SJSA1 (cell line): ENCODE results near the gene LMBRD2. TPM values are rescaled to one million over a fixed set of nuclear protein-coding genes. Genes with fewer than 3 reads are reported as not detected.

Experiments used
- DNase-seq, 2 experiments: peaks; one replicate each; pipeline ENCODE4 v3.0.0-alpha.2; 2015 to 2020; ENCODE audit warnings: low spot score in 2 of 2, low read depth in 1 of 2
- H3K27ac ChIP-seq: fragments of 250-450 bp; sonication (Bioruptor Pico); 2 replicates; pipeline ENCODE4 v1.5.1; 2020; ENCODE audit warnings: mild to moderate bottlenecking, moderate library complexity
- H3K27me3 ChIP-seq: fragments of 250-450 bp; sonication (Bioruptor Pico); replicated peaks from 2 replicates; pipeline ENCODE4 v1.5.1; 2020; ENCODE audit warnings: mild to moderate bottlenecking, moderate library complexity
- H3K36me3 ChIP-seq: fragments of 250-450 bp; sonication (Bioruptor Pico); 2 replicates; pipeline ENCODE4 v1.5.1; 2020; ENCODE audit warnings: mild to moderate bottlenecking
- H3K4me1 ChIP-seq: fragments of 250-450 bp; sonication (Bioruptor Pico); replicated peaks from 2 replicates; pipeline ENCODE4 v1.6.1; 2021; ENCODE audit warnings: mild to moderate bottlenecking
- H3K4me3 ChIP-seq: fragments of 250-450 bp; sonication (Bioruptor Pico); 2 replicates; pipeline ENCODE4 v1.5.1; 2020; ENCODE audit warnings: mild to moderate bottlenecking
- H3K9me3 ChIP-seq: fragments of 250-450 bp; sonication (Bioruptor Pico); replicated peaks from 2 replicates; pipeline ENCODE4 v1.5.1; 2020; ENCODE audit warnings: mild to moderate bottlenecking
- total RNA-seq: library from RNA; depleted of rRNA; stranded (reverse); fragments of >200 nt; shearing (Covaris generic); gene quantifications from 2 replicates; pipeline ENCODE4 v1.2.3, GENCODE V29; 2014

Gene LMBRD2
- total RNA-seq, 1 experiment from 2014 or later = 21.1 TPM

DNA sequence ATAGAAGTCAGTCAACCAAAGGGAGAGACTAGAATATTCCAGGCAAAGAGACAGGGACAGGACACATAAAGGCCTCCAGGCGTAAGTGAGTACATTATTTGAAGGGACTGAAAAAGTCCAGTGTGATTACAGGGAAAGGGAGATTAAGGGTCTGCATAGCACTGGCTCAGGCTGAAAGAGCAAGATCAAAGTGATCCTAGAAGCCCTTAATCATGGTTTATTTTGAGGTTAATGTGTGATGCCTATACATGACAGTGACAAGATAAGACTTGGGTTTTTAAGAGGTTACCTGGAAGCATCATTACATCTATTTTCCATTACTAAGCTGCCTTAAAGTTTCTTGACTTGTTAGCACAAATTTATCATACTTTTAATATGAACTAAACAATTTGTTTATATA lies 25.8 kb downstream of the LMBRD2 start:
- H3K4me3 ChIP-seq = no peak overlapping the region
- no peak overlapping the region for H3K27ac ChIP-seq
- DNase-seq = no peak
- H3K27me3 ChIP-seq = no peaks in the 10 kb centered on the region
- no peaks in the 10 kb centered on the region for H3K4me1 ChIP-seq
- H3K36me3 ChIP-seq = 0 out of 2 replicates have a peak, but pooled peaks cover 7% of the 10 kb centered on the region
- H3K9me3 ChIP-seq = no peaks in the 10 kb centered on the region

DNA sequence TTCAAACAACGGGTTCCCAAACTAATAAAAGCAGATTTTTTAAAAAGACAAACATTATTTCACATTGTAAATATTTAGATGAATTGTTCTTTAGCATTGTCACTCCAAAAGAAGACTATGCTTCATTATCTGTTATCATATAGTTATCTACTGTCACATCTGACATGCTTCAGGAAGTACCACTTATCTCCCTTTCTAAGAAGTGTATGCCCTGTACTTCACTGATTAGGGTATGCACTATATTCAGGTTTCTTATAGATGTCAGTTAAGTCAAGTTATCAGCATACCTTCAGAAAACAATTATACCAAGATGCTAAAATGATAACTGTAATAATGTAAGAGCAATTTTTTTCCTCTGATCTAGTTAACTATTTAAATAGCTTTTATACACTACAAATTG lies 40.4 kb downstream of the LMBRD2 start:
- peaks cover 17% of the 10 kb centered on the region; the same call in 1 of the 2 replicates for H3K36me3 ChIP-seq

DNA sequence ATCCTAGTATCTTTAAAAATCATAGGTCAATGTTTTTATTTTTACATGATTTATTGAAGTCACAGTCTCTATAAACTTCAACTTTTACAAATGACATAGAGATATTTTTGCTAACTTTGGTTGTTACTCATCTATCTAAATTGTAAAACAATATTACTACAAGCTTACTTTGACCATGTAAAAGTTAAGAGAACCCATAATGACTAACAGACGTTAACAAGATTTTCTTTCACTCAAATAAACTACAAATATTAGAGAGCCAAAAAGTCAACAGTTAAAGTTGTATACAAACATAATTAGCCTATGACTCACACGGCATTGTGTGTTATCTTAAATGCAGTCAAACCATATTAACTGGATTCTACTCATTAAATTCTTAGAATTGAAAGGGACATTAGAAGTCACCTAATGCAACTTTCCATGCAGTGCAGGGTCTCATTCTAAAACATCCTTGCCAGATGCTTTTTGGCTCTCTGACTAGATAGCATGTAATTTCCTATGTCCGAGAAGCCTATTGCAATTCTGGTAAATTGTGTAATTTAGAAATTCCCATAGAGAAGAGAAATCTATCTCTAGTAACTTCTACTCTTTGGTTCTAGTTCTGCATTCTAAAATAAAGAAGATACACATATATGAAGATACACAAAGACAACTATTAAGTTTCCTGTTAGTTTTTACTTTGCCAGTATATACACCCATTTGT lies 42.8 kb downstream of the LMBRD2 start:
- no peak overlapping the region for H3K4me3 ChIP-seq
- H3K27me3 ChIP-seq = no peaks in the 10 kb centered on the region
- H3K4me1 ChIP-seq = peaks cover 11% of the 10 kb centered on the region
- H3K36me3 ChIP-seq = peaks cover 20% of the 10 kb centered on the region
- H3K9me3 ChIP-seq = no peaks in the 10 kb centered on the region
- peak in 1 of 2 experiments; percentile 32 for DNase-seq
- H3K27ac ChIP-seq = no peak overlapping the region; the same call in 1 of the 2 replicates

More for the DNA sequence above, 40.4 kb downstream of the LMBRD2 start:
- Histone ChIP-seq H3K9me3 (no peaks in the 10 kb centered on the region), H3K4me1 (peaks cover 11% of the 10 kb centered on the region), H3K27ac (no peak overlapping the region), H3K27me3 (no peaks in the 10 kb centered on the region), H3K4me3 (no peak overlapping the region)
- DNase-seq = no peak

DNA sequence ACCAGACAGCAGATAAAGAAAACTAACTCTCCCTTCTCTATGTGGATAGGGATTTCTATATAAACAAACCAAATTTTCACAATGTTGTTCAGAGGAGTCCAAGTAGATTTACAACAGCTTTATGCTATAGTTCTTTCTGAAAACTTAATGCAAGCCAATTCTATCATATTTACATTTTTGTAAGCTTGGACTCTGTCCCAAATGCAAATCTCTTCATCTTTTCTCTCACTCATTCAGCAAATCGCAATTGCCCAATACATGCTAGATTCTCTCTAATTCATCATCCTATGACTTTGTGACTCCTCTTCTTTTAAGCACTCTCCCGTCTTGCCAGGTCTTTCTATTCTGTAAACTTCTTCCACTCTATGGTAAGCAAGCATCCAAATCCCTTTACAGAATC lies 45.9 kb downstream of the LMBRD2 start:
- no peak for DNase-seq
- H3K4me3 ChIP-seq = no peak overlapping the region
- H3K27ac ChIP-seq = no peak overlapping the region
- peaks cover 11% of the 10 kb centered on the region for H3K4me1 ChIP-seq
- H3K36me3 ChIP-seq = peaks cover 23% of the 10 kb centered on the region
- H3K9me3 ChIP-seq = no peaks in the 10 kb centered on the region
- no peaks in the 10 kb centered on the region for H3K27me3 ChIP-seq

DNA sequence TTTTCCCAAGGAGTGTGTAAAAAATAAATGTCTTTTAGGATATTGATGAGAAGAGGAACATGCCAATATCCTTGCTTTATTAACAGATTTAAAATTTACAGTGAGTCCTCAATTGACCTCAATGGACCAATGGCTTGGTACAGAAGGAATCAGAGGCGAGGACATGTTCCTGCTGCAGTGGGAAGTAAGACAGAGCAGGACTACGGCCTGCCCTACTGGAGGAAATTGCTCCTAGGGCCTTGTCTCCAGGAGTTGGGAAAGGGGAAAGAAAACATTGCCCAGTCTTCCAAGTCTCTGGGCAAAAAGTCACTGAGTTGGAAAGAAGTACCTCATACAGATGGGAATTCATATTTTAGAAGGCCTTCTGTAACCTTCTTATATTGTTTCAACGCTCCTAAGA lies 51.9 kb downstream of the LMBRD2 start:
- no peaks in the 10 kb centered on the region for H3K9me3 ChIP-seq
- H3K27me3 ChIP-seq = no peaks in the 10 kb centered on the region
- no peak overlapping the region for H3K4me3 ChIP-seq
- no peaks in the 10 kb centered on the region for H3K4me1 ChIP-seq
- H3K36me3 ChIP-seq = peaks cover 6% of the 10 kb centered on the region; the same call in 1 of the 2 replicates
- DNase-seq = no peak
- no peak overlapping the region for H3K27ac ChIP-seq

DNA sequence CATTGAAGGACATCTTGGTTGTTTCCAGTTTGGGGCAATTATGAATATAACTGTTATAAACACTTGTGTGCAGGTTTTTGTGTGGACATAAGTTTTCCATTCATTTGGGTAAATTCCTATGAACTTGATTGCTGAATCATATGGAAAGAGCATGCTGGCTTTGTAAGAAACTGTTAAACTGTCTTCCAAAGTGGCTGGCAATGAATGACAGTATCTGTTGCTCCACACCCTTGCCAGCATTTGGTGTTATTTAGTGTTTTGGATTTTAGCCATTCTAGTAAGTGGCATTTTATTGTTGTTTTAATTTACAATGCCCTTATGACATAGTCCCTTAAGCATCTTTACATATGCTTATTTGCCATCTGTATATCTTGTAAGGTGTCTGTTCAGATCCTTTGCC lies 55.2 kb downstream of the LMBRD2 start:
- H3K9me3 ChIP-seq = no peaks in the 10 kb centered on the region
- no peak overlapping the region for H3K4me3 ChIP-seq
- DNase-seq = no peak
- no peaks in the 10 kb centered on the region for H3K36me3 ChIP-seq
- H3K27ac ChIP-seq = no peak overlapping the region
- H3K27me3 ChIP-seq = no peaks in the 10 kb centered on the region
- no peaks in the 10 kb centered on the region for H3K4me1 ChIP-seq

DNA sequence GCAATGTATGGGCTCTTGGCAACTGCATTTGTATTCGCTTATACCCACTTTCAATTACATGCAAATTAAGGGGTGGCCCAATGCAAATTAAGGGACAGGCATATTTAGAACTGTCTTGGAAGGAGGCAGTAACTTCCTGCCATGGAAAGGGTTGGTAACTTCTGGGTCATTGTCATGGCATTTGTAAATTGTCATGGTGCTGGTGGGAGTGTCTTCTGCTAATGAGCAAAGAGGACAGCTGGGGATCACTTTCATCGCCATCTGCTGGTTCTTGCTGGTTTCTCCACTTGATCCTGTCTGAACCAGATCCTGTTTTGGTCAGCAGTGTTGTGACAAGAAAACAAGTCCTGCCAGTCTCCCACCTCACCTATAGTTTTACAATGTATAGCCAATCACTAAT lies 61.7 kb downstream of the LMBRD2 start:
- Histone ChIP-seq H3K4me1 (no peaks in the 10 kb centered on the region), H3K27ac (no peak overlapping the region), H3K27me3 (no peaks in the 10 kb centered on the region), H3K9me3 (no peaks in the 10 kb centered on the region), H3K36me3 (no peaks in the 10 kb centered on the region), H3K4me3 (no peak overlapping the region)
- peak in 1 of 2 experiments; percentile 22 for DNase-seq

DNA sequence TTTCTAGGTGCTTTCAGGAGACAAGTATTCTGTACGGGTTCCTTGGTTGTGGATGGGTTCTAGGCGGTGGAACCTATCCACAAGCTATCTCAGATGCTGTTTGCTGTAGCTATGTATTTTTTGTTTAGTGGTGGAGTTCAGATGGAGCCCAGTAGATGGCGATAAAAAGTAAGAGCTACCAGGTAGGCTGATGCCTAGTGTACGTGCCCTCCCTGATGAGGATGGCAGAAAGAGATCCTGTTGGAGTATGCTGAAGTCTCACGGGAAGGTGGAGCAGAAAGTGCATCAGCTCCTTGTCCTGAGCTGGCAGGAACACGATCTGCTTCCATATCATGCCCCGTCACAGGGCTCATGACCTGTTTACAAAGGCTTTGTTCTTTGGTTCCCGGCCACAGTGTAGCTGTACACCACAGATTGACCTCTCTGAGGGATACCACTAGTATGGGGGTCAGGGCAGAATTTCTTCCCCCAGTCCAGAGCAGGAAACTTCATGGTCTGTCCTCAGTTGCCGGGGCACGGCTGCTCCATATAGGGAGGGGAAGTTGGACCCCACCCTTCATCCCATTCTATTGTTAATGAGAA lies 72.4 kb downstream of the LMBRD2 start:
- peak in 1 of 2 experiments; percentile 22 for DNase-seq
- Histone ChIP-seq H3K4me3 (no peak overlapping the region), H3K36me3 (no peaks in the 10 kb centered on the region), H3K9me3 (no peaks in the 10 kb centered on the region), H3K4me1 (no peaks in the 10 kb centered on the region), H3K27ac (no peak overlapping the region), H3K27me3 (peaks cover 12% of the 10 kb centered on the region)

DNA sequence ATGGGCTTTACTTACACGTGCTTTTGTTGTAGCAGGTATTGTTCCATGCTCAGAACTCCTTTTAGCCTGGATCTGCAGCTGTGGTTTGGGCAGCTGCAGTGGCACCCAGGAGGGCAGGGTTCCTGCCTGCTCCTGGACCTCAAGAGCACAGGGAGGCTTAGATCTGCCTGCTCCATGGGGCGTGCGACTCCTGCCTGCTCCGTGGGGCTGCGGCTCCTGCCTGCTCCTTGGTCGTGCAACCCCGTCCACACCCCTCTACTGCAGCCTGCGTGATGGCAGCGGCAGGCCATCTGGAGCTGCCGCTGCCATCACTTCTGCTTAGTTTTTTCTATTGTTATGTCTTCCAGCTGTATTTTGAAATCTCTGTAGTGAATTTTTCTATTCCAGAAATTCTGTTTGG lies 73.3 kb downstream of the LMBRD2 start:
- DNase-seq = no peak
- Histone ChIP-seq H3K27me3 (peaks cover 12% of the 10 kb centered on the region), H3K4me3 (no peak overlapping the region)

DNA sequence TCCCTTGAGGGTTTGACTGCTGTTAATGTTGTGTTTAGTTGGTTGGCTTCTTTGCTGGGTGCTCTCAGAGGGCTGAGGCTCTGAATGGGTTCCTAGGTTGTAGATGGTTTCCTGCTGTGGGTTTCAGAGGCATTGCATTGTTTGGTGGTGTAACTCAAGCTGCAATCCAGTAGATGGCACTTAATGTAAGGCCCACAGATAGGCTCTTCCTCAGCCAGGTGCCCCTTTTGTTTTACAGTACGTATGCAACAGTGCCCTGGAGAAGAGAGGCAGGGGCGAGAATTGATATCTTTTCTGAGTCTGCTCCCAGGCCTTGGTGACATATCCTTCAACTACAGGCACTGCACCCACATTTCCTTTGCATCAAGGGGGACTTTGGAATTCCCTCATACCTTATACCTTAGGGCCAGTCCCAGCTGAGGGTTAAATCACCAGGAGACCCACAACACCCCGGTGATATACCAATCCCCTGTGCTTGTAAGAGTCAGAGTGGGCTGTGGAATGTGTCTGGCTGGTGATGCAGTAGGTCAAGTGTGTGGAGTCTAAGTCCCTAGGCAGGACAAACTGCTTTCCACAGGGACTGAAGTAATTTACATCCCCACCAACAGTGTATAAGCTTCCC lies 78.0 kb downstream of the LMBRD2 start:
- no peak overlapping the region for H3K27ac ChIP-seq
- peaks cover 8% of the 10 kb centered on the region; the same call in 1 of the 2 replicates for H3K27me3 ChIP-seq
- no peak overlapping the region for H3K4me3 ChIP-seq
- DNase-seq = no peak
- H3K9me3 ChIP-seq = no peaks in the 10 kb centered on the region
- H3K4me1 ChIP-seq = peaks cover 5% of the 10 kb centered on the region; the same call in 1 of the 2 replicates
- H3K36me3 ChIP-seq = no peaks in the 10 kb centered on the region

More for the DNA sequence above, 73.3 kb downstream of the LMBRD2 start:
- no peaks in the 10 kb centered on the region for H3K4me1 ChIP-seq
- H3K27ac ChIP-seq = no peak overlapping the region
- no peaks in the 10 kb centered on the region for H3K9me3 ChIP-seq
- no peaks in the 10 kb centered on the region for H3K36me3 ChIP-seq

DNA sequence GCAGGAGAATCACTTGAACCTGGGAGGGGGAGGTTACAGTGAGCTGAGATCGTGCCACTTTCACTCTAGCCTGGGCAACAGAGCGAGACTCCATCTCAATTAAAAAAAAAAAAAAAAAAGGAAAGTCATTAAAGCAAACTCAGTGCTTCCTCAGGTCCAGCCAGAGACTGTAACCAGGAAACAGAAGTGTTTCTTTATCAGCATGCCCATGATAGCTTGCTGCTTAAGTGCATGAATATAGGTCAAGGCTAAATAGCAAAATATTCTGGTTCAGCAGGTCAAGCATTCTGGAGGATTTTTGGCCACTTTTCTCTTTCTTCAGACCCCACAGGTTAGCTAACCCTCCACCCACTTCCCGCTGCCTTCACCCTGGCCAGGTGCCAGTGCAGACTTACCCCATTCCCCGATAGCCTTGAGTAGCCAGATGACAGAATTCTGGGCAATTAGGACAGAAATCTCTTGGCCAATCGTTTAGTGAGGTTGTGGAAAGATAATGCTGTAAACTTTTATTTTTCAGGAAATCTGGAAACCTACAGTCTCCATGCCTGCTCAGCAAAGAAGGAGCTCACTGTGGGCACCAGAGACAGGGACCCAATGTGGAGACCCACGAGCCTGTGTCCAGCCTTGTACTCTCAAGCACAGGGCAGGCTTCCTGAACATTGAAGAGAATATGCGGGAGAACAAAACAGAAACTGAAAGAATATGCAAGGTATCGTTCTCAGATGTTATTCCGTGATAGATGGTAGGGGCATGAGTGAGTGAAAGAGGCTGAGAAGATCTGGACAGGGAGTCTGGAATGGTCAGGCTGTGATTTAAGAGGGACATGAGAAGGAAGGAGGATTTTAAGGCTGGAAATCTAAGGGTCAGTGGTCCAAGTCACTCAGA lies 80.8 kb downstream of the LMBRD2 start:
- Histone ChIP-seq H3K9me3 (no peaks in the 10 kb centered on the region), H3K4me3 (peak overlapping the region; percentile 23), H3K27me3 (no peaks in the 10 kb centered on the region), H3K27ac (no peak overlapping the region), H3K36me3 (no peaks in the 10 kb centered on the region), H3K4me1 (peaks cover 5% of the 10 kb centered on the region; the same call in 1 of the 2 replicates)
- DNase-seq = peak in 1 of 2 experiments; percentile 29

DNA sequence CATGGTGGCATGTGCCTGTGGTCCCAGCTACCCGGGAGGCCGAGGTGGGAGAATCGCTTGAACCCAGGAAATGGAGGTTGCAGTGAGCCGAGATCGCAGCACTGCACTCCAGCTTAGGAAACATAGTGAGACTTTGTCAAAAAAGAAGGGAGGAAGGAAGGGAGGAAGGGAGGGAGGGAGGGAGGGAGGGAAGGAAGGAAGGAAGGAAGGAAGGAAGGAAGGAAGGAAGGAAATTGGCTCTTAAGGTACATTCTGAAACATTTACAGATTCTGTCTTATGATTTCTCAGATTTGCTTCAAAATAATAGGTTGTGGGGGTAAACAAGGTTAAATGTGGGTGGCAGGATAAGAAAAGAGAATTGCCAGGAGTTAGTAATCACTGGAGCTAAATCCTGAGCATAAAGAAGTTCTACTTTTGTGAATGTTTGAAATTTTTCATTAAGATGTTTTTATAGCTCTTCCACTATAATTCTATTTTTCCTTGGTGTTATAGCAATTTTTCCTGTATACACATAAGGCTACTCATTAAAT lies 82.9 kb downstream of the LMBRD2 start:
- no peaks in the 10 kb centered on the region for H3K36me3 ChIP-seq
- H3K27me3 ChIP-seq = 0 out of 2 replicates have a peak, but pooled peaks cover 5% of the 10 kb centered on the region
- no peak for DNase-seq
- H3K27ac ChIP-seq = no peak overlapping the region
- peaks cover 5% of the 10 kb centered on the region; the same call in 1 of the 2 replicates for H3K4me1 ChIP-seq
- no peaks in the 10 kb centered on the region for H3K9me3 ChIP-seq
- no peak overlapping the region for H3K4me3 ChIP-seq

DNA sequence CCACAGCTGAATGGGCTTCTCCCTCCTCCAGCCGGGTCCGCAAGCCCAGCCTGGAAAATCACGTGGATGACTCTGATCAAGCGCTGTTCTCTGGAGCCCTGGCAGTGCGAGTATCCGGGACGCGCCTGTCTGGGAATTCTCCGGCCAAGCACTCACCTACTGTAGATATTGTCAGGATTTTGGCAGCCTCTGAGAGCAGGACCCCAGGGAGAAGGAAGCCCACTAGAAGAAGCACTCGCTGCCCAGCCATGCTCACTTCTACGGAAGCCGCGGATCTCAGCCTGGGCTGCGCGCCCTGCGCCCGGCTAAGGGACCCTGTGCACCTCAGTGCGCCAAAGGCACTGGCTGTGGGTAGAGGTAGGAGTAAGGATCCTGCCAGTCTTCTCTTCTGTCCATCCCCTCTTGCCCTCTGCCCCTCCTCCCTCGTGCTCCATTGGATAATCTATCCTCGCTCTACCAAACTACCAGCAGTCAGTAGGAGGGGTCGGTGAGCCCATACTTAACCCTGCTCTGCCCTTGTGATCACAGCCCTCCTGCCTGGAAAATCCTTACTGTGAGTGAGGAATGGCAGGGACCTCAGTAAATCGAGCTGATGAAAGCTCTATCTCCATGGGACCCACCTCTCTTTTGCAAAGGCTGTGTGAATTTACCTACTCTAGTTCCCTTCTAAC lies 85.0 kb downstream of the LMBRD2 start, which contains the start of gene UGT3A2:
Gene UGT3A2 (minus strand): TSS at position 343 of the 671 bp plus-strand sequence. CDS start 93 bp downstream, at position 250.
- H3K27me3 ChIP-seq = 0 out of 2 replicates have a peak, but pooled peaks cover 5% of the 10 kb centered on the region
- no peaks in the 10 kb centered on the region for H3K36me3 ChIP-seq
- H3K4me3 ChIP-seq = no peak within 1 kb of the TSS
- no peak within 1 kb of the TSS for H3K27ac ChIP-seq
- DNase-seq = no peak
- no peaks in the 10 kb centered on the region for H3K9me3 ChIP-seq
- H3K4me1 ChIP-seq = peaks cover 4% of the 10 kb centered on the region; the same call in 1 of the 2 replicates
